Measurements from ENCODE around the gene ZNF205.
"Not testable (repeated sequence)": the region's sequence is repeated elsewhere in the genome, so short reads cannot be mapped to it uniquely, and the experiment has no call there.

Gene ZNF205

DNA sequence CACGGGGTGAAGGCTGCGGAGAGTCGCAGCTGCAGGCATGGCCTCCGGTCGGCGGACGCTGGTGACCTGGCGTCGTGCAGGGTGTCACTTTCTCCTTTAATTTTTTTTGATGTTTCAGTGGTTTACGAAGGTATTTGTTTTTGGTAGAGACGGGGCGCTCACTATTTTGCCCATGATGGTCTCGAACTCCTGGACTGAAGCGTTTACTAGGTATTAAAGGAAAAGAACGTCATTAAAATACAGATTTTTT is 39.6 kb downstream of the ZNF205 start:
- peak; percentile 41 for DNase-seq

- peak; percentile 89 for DNase-seq
Observed at GRCh38 chr16:3152277-3152990, 40.0 kb downstream of the ZNF205 start.

- DNase-seq, result no peak
Observed at GRCh38 chr16:3152991-3153368, 40.6 kb downstream of the ZNF205 start.

DNA sequence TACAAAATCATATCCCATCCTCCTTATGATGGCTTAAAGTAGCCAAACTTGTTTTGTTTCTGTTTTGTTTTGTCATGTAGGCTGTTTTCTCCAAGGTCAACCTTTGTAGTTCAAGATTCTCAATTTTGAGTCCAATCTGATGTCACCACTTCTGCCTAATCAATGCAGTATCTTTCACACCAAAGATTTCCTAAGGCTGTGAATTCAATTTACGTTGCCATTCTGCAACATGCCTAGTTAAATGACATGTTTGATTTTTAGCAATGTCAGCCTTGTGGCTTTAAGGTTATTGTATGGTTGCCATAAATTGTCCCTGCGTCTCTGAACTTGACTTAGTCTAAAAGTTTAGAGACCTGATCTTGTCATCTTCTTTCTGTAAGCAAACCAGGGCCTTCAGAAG is 42.8 kb downstream of the ZNF205 start:
- DNase-seq, result no peak

DNA sequence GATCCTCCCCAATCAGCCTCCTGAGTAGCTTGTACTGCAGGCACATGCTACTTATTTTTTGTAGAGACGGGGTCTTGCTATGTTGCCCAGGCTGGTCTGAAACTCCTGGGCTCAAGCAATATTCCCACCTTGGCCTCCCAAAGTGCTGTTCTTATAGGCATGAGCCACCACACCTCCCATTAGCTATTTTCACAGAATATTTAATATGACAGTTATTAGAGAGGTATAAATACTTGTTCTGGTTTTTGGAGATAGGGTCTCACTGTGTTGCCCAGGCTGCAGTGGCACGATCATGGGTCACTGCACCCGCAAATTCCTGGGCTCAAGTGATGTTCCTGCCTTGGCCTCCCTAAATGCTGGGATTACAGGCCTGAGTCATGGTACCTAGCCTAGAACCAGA is 43.6 kb downstream of the ZNF205 start:
- DNase-seq, result no peak

- peak; percentile 75 for DNase-seq
Observed at GRCh38 chr16:3157229-3158025, 45.0 kb downstream of the ZNF205 start.

DNA sequence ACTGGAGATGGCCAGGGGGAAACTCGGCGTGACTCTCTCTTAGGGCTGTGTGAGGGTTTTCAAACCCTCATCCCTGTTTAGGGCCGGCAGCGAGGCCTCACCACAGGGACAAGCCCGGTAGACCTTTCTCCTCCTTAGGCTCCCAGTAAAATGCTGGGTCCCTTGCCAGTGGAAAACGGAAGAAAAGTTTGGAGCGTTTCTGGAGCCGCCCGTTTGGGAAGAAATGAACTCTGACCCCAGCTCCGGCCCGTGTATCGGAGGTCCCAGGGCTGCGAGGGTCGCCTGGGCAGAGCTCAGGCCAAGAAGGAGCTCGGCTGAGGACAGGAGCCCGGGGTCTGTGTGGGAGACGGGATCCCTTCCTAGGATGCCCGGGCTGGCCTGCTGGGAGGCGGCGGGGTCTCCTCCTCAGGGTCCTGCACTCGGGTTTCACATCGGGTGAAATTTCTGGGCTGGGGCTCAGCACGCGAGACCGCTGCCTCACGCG is 45.7 kb downstream of the ZNF205 start:
- DNase-seq, result no peak

DNA sequence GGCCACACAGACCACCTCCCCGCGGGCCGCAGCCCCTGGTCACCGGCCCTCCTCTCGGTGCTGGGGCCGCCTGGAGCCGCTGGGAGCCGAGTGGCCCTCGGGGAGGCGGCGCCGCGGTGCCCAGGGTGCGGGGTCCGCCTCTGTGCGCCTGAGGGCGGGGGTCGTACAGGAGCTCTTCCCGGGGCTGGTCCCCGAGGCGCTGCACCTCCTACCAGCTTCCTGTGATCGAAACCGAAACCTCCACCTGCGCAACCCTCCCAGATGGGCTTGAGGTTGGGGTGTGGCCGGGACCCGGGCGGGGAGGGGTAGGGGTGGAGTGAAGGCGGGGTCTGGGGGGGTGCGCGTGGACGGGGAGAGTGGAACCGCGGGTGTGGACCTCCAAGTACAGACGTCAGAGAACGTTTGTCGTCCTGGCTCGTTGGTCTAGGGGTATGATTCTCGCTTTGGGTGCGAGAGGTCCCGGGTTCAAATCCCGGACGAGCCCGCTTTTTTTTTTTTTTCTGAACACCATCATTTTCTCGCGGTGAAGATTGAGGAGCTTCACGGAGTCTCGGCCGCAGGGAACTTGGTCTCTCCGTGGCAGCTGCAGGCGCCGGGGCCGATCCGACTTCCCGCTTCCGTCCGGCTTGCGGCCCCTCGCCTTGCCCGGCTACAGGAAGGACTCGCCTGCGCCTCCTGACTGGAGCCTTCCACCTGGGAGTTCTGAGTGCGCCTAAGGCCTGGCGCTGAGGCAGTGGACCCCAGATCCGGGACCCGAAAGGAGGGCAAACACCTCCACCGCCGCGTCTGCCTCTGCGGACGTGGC is 46.3 kb downstream of the ZNF205 start:
- DNase-seq, result peak; percentile 72

DNA sequence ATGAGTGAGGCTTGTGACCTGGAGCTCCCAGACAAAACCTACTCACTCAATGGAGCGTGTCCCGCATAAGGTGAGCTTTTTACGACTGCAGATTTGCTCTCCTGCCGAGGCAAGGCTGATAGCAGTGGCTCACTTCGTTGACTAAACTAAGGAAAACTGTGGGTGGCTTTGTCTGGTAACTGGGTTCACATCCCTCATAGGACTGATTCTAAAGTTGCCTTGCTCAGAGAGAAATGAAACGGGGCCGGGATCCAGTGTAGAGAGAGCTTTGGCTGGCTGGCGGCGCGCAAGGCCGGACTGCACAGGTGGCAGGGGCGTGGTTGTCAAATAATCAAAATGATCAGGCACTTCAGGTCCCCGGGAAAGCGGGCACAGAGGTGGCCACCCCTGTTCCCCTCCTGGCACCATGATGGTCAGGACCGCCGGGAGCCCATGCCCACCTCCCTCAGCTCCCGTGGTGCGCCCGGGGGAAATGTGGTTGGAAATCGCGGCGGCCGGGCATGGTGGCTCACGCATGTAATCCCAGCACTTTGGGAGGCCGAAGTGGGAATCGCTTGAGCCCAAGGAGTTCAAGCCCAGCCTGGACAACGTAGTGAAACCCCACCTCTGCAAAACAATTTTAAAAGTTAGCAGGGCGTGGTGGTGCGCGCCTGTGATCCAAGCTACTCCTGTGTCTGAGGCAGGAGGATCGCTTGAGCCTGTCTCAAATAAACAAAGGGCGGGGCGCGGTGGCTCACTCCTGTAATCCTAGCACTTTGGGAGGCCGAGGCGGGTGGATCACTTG is 49.0 kb downstream of the ZNF205 start:
- DNase-seq, result no peak

DNA sequence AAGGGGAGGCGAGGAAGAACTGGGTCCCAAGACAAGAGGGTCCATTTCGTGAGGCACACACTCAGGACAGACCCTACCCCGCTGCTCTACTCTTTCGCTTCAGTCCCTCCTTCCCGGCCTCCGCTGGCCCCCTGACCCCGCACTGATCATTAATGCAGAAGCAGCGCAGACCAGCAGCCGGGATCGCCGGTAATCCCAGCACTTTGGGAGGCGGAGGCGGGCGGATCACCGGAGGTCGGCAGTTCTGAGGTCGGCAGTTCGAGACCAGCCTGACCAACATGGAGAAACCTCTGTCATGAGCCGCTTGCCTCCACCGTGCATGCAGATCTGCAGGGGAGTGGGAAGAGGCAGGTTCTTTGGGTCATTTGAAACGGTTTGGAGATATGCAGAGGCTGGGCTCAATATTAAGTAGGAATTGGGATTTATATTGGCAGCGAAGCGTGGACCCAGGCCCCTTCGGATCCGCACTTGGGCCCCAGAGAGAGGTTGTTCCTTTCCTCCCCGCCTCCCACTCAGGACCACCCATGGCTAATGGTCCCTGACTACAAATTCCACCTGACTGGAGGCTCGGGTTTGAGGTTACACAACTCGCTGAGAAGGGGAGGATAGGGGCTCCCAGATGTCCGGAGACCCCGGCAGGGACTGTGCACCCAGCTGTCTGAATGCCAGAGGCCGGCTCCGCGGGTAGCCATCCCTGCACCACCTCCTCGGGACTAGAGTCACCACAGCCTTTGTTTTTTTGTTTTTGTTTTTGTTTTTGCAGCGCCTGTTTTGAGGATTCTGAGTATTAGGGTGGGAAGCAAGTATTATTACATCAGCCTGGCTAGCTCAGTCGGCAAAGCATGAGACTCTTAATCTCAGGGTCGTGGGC is 52.0 kb downstream of the ZNF205 start:
- DNase-seq, result no peak

DNA sequence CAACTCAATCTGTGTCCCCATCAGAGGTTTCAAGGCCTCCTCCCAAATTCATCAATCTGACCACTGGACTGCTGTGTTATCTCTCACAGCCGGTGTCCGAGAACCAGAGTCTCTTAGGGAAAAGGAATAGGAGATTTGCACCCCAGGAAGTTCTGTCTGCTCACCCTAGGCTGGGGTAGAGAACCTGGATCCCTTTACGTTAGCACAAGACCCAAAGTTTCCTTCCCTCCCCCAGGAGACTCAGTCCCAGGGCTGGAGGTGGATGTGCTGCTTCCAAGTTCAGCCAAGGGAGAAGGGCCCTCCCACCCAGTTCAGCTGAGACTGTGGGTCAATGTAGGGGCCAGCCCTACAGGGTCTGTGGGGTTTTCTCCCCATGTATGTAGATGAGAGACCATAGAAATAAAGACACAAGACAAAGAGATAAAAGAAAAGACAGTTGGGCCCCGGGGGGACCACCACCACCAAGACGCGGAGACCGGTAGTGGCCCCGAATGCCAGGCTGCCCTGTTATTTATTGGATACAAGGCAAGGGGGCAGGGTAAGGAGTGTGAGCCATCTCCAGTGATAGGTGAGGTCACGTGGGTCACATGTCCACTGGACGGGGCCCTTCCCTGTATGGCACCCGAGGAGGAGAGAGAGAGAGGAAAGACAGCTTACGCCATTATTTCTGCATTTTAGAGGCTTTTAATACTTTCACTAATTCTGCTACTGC is 52.9 kb downstream of the ZNF205 start:
- no peak for DNase-seq

DNA sequence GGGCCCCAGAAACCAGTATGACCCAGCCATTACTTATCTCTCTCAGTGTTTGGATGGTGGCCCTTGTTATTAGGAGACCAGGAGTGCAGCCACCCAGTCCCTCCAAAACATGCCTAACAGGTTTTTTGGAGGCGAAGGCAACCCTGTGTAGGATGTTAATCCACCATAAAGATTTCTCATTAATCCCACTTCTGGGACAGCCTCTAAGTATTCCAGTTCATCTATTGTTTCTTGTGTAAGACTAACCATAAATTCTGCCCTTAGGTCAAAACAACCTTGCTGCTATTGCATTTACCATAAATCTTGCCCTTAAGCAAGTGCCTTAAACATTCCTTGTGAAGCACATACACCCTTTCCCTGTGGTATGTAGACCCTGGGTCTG is 54.1 kb downstream of the ZNF205 start:
- no peak for DNase-seq

- DNase-seq, result not testable (repeated sequence)
Observed at GRCh38 chr16:3168729-3169128, 56.3 kb downstream of the ZNF205 start.
